Esophagus muscularis mucosa (tissue), 4 donors: ENCODE data around the gene PALM2AKAP2. TPM values are rescaled to one million over a fixed set of nuclear protein-coding genes. Genes with fewer than 3 reads are reported as not detected.

Source experiments
- DNase-seq: peaks from one replicate; pipeline ENCODE4 v3.0.0-alpha.2; 2017; ENCODE audit errors: extremely low spot score
- H3K27ac ChIP-seq, 4 donors: fragments of 200-600 bp; sonication (generic); replicated peaks in 1 of 4; 1 replicate in 3 of 4; 2 replicates in 1 of 4; pipeline ENCODE4 v1.5.1; 2016 to 2019; ENCODE audit warnings: mild to moderate bottlenecking in 1 of 4
- H3K27me3 ChIP-seq, 4 donors: fragments of 200-600 bp; sonication (generic); one replicate each; pipeline versions ENCODE4 v1.5.1 to v1.6.0; 2016 to 2019
- H3K36me3 ChIP-seq, 4 donors: fragments of 200-600 bp; sonication (generic); one replicate each; pipeline ENCODE4 v1.5.1; 2016 to 2019
- H3K4me1 ChIP-seq, 4 donors: fragments of 200-600 bp; sonication (generic); one replicate each; pipeline ENCODE4 v1.5.1; 2016 to 2019
- H3K4me3 ChIP-seq, 4 donors: fragments of 200-600 bp; sonication (generic); 1 replicate in 2 of 4; 2 replicates in 2 of 4; pipeline ENCODE4 v1.5.1; 2016 to 2019; ENCODE audit warnings: mild to moderate bottlenecking in 4 of 4, moderate library complexity in 1 of 4
- H3K9me3 ChIP-seq, 4 donors: fragments of 200-600 bp; sonication (generic); 1 replicate in 3 of 4; 2 replicates in 1 of 4; pipeline ENCODE4 v1.5.1; 2016 to 2019
- EP300 ChIP-seq: sonication (generic); formaldehyde crosslinking; IDR thresholded peaks from one replicate; pipeline ENCODE4 v1.6.1; 2017; ENCODE audit warnings: antibody characterized with exemption
- POLR2A ChIP-seq: fragments of 450-650 bp; IDR thresholded peaks from one replicate; pipeline ENCODE4 v1.6.1; 2017; ENCODE audit warnings: antibody characterized with exemption, moderate library complexity, mild to moderate bottlenecking, low read depth
- POLR2AphosphoS5 ChIP-seq, 2 donors: sonication (generic); formaldehyde crosslinking; IDR thresholded peaks; one replicate each; pipeline ENCODE4 v1.6.1; 2017; ENCODE audit warnings: antibody characterized with exemption in 2 of 2
- WGBS: methylation state at CpG from one replicate; pipeline ENCODE4 v1.1.5; 2018; 5-methylcytosine and 5-hydroxymethylcytosine counted together
- intact Hi-C: fragments of 100-400 bp; cut with DNase I; formaldehyde crosslinking; loops from one replicate; pipeline ENCODE4 v1.15.1; 2023
- total RNA-seq, 4 donors: library from RNA; depleted of rRNA; stranded (reverse); fragments of >200 nt; gene quantifications; one replicate each; pipeline versions ENCODE4 v1.1.0 to v1.2.1, GENCODE V29; 2016
- TF ChIP-seq, protein P1 (sequence below), 3 experiments: fragments of 200-600 bp in 2 of 3; fragments of 450-650 bp in 1 of 3; sonication (generic) in 2 of 3; IDR thresholded peaks; one replicate each; pipeline ENCODE4 v1.5.1; 2017 to 2019; ENCODE audit warnings: antibody characterized with exemption in 3 of 3, mild to moderate bottlenecking in 2 of 3, moderate library complexity in 1 of 3

The PALM2AKAP2 gene
- total RNA-seq, 4 donors from 2014 or later = 2.3 to 8.1 (median 5.6) TPM

DNA sequence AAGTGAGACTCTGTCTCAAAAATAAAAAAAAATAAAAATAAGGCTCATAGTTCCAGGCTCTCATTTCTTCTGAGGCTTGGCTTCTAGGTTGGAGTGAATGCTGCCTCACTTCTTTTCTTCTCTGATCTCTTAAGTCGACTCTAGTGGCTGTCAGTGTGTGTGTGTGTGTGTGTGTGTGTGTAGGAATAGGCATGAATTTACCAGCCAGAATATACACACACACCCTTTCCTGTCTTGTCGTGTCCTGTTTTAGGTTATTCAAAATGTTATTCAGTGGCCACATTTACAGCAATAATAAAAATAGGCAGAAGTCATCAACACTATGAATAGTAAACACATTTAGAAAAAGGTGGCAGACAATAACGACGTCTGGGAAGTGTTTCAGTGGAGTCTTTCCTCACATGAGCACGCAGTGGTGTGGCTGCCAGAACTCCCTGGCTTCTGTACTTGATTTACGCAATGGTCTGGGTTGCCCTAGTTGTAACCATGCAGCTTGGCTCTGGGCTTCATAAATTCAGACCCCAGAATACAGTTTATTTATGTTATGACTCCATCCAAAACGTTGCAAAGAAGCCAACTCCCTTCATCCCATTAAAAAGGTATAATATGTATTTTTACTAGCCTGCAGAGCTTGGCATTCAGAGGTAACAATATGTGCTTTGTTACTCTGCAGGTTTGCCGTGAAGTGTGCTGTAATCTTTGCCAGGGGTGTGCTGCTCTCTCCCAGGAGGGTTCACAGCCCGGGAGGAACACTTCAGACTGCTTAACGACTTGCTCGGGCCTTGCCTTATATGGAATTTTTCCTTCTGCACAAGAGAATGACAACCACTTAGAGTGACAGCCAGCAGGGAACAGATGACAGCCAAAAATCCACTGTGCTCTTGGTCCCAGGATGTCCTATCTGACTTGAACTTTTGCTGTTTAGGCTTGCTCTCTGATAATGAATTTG is 34.4 kb upstream of the PALM2AKAP2 start:
- peak overlapping the region; percentile 52 to 74 (median 64) for H3K27ac ChIP-seq
- no peaks in the 10 kb centered on the region for H3K9me3 ChIP-seq
- TF ChIP-seq, protein P1, sequence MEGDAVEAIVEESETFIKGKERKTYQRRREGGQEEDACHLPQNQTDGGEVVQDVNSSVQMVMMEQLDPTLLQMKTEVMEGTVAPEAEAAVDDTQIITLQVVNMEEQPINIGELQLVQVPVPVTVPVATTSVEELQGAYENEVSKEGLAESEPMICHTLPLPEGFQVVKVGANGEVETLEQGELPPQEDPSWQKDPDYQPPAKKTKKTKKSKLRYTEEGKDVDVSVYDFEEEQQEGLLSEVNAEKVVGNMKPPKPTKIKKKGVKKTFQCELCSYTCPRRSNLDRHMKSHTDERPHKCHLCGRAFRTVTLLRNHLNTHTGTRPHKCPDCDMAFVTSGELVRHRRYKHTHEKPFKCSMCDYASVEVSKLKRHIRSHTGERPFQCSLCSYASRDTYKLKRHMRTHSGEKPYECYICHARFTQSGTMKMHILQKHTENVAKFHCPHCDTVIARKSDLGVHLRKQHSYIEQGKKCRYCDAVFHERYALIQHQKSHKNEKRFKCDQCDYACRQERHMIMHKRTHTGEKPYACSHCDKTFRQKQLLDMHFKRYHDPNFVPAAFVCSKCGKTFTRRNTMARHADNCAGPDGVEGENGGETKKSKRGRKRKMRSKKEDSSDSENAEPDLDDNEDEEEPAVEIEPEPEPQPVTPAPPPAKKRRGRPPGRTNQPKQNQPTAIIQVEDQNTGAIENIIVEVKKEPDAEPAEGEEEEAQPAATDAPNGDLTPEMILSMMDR (IDR thresholded peaks at IDR 0.05) = no peak
- TF ChIP-seq POLR2AphosphoS5 (IDR thresholded peaks at IDR 0.05) (peak; percentile 54 to 71), EP300 (no peak)
- intact Hi-C loops = no loop called here
- no peak for DNase-seq
- WGBS = 11% methylated on average over 10 of the region's 11 CpGs
- no peaks in the 10 kb centered on the region for H3K36me3 ChIP-seq
- no peaks in the 10 kb centered on the region for H3K27me3 ChIP-seq
- peaks cover 14 to 29% (median 21%) of the 10 kb centered on the region in 4 donors for H3K4me1 ChIP-seq
- H3K4me3 ChIP-seq = no peak overlapping the region

DNA sequence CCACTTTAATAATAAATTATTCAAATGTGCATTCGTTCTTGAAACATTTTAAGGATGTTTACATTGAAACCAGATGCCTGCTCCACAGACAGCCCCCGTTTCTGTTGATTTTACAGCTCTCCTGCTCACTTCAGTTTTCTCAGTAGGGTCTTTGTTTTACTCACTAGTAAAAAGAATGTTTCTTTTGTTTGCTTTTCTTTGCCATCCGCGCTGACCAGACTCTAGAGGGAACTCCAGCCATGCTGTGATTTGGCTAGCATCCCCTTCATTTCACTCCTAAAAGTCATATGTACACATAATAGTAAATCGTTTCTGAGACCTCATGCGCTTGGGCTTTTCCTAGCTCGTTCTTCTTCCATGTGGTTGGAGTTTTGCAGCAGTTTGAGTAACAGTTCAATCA is 28.7 kb upstream of the PALM2AKAP2 start:
- no peak for DNase-seq
- H3K36me3 ChIP-seq = no peaks in the 10 kb centered on the region
- TF ChIP-seq EP300 (no peak), POLR2A (no peak), POLR2AphosphoS5 (IDR thresholded peaks at IDR 0.05) (no peak)
- TF ChIP-seq, protein P1 (IDR thresholded peaks at IDR 0.05) = no peak
- H3K9me3 ChIP-seq = no peaks in the 10 kb centered on the region
- no peaks in the 10 kb centered on the region for H3K27me3 ChIP-seq
- no peak overlapping the region for H3K4me3 ChIP-seq
- peaks cover 0 to 15% (median 5%) of the 10 kb centered on the region in 4 donors for H3K4me1 ChIP-seq
- intact Hi-C loops = no loop called here
- H3K27ac ChIP-seq = no peak overlapping the region
- 31% methylated on average over 7 of the region's 7 CpGs for whole genome bisulfite sequencing

DNA sequence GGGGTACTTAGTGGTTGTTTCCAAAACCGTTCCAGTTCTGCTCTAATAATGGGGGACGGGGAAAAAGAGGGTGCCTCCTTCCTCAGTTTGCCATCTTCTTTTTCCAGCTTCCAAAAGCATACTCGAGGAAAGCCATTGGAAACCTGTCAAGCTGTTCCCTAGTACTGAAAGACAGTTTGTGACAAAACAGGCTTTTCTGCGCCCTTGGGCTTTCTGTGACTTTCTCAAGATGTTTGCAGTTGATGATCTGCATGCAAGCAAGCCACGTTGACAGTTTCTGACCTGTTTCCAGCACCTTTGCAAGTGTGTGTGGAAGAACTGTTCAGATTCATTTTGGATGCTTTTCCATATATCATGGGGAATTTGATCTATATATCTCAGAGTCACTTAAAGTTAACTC is 26.7 kb upstream of the PALM2AKAP2 start:
- WGBS = 79% methylated on average over 5 of the region's 5 CpGs
- Histone ChIP-seq H3K4me3 (no peak overlapping the region), H3K4me1 (peaks cover 0 to 7% (median 0%) of the 10 kb centered on the region in 4 donors), H3K36me3 (no peaks in the 10 kb centered on the region), H3K27ac (no peak overlapping the region), H3K27me3 (no peaks in the 10 kb centered on the region), H3K9me3 (no peaks in the 10 kb centered on the region)
- TF ChIP-seq EP300 (no peak), POLR2A (no peak), POLR2AphosphoS5 (IDR thresholded peaks at IDR 0.05) (no peak)
- TF ChIP-seq, protein P1 (IDR thresholded peaks at IDR 0.05) = no peak
- intact Hi-C loops = no loop called here
- no peak for DNase-seq

DNA sequence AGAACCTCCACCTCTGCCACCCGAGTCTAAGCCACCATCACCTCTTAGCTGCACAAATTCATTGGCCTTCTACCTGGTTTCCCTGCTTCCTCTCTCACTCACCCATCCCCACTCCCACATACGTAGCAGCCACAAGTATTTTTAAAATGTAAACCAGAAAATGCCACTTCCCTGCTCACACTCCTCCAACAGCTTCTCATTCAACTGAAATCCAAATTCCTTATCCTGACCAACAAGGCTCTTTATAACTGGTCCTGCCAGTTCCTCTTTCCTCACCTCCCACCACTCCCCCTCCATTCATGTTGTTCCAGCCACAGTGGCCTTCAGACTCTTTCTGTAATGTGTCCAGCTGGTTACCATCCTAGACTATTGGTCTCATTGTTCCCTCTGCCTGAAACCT is 25.0 kb upstream of the PALM2AKAP2 start:
- 72% methylated on average over 2 of the region's 2 CpGs for WGBS
- no peaks in the 10 kb centered on the region for H3K9me3 ChIP-seq
- no peak overlapping the region for H3K4me3 ChIP-seq
- no peaks in the 10 kb centered on the region for H3K27me3 ChIP-seq
- intact Hi-C loops = no loop called here
- TF ChIP-seq EP300 (no peak), POLR2AphosphoS5 (IDR thresholded peaks at IDR 0.05) (no peak), POLR2A (no peak)
- TF ChIP-seq, protein P1 (IDR thresholded peaks at IDR 0.05) = no peak
- H3K4me1 ChIP-seq = peaks cover 0 to 7% (median 0%) of the 10 kb centered on the region in 4 donors
- no peaks in the 10 kb centered on the region for H3K36me3 ChIP-seq
- H3K27ac ChIP-seq = no peak overlapping the region
- DNase-seq = no peak
